Measurements from ENCODE around the gene PLA2G2D.

Gene PLA2G2D

DNA sequence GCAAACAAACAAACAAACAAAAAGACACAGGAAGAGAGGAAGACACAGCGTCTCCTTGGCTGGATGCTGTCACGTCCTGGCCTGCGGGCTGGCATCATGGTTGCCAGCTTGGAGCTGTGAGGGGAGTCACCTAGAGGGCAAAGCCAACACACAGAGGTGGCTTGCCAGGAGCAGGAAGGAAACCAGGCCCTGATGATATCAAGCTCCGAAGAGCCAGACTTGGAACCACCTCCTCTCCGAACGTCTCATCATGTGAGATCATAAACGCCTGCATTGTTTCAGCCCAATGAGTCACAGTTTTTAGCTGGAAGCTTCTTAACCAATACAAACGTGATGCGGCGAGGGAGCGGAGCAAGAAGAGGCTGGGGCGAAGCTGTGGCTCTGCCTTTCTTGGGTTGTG is 8.7 kb downstream of the PLA2G2D start:
- Histone ChIP-seq H3K79me1 (ENCODE audit: low read length) (no peaks in the 10 kb centered on the region), H2BK5ac (ENCODE audit: low read length) (no peak overlapping the region), H2BK15ac (replicated peaks; ENCODE audit: low read depth) (no peak overlapping the region), H3K4me1 (ENCODE audit: control insufficient read depth, low read depth, low read length) (no peaks in the 10 kb centered on the region), H4K5ac (ENCODE audit: low read length) (no peak overlapping the region), H3K18ac (ENCODE audit: low read length) (no peak overlapping the region), H3K9ac (ENCODE audit: low read length) (no peak overlapping the region), H3K36me3 (ENCODE audit: control insufficient read depth, insufficient read depth, low read length) (no peaks in the 10 kb centered on the region), H3K27me3 (ENCODE audit: insufficient read depth, low read length, poor library complexity) (no peaks in the 10 kb centered on the region), H3K4me2 (ENCODE audit: low read length) (no peak overlapping the region), H3K27ac (ENCODE audit: low read depth, low read length) (no peak overlapping the region), H3K56ac (ENCODE audit: low read length) (no peak overlapping the region), H3K79me2 (ENCODE audit: control insufficient read depth, insufficient read depth, low read length) (no peaks in the 10 kb centered on the region), H3K4me3 (ENCODE audit: low read length) (no peak overlapping the region), H3K23ac (ENCODE audit: low read length) (no peak overlapping the region), H4K8ac (ENCODE audit: low read depth, low read length) (no peak overlapping the region), H3K4ac (ENCODE audit: low read depth, low read length) (no peak overlapping the region), H2BK120ac (ENCODE audit: low read depth, low read length) (no peak overlapping the region), H2AK5ac (ENCODE audit: low read length) (no peak overlapping the region)
- WGBS (ENCODE audit: extremely low coverage, insufficient coverage, low lambda C conversion rate), result no CpG with 5 or more reads among the region's 12 CpGs
- DNase-seq, result peak; percentile 10

DNA sequence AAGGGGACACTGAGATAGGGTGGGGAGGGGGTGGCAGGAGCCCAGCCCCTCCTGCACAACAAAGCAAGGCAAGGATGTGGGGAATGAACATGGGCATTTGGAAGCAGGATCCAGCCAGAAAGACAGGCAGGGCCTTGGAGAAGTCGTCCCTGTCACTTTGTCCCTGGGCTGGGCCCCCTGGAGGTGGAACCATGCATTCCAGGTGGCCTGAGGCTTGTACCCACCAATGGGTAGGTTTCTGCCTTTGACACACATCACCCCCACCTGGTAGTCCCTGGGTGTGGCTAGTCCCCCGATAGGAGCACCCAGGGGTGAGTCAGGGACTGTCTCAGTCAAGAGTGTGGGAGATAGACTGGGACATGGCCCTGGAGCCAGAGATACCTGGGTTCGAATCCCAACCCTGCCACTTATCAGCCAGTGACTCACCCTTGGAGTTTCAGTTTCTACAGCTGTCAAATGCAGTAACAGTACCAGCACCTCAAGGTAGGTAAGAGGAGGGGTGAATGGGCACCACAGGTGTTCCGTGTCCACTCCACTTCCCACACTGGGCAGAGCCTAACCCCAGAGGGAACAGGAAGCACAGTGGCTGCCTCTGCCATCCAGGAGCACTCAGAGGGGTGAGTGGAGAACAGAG is 10.0 kb downstream of the PLA2G2D start:
- H3K4me1 ChIP-seq (ENCODE audit: control insufficient read depth, low read depth, low read length), result no peaks in the 10 kb centered on the region
- H4K5ac ChIP-seq (ENCODE audit: low read length), result no peak overlapping the region
- H3K4me3 ChIP-seq (ENCODE audit: low read length), result no peak overlapping the region
- H3K4me2 ChIP-seq (ENCODE audit: low read length), result no peak overlapping the region
- no peaks in the 10 kb centered on the region for H3K27me3 ChIP-seq (ENCODE audit: insufficient read depth, low read length, poor library complexity)
- H2BK15ac ChIP-seq (replicated peaks; ENCODE audit: low read depth), result no peak overlapping the region
- H3K79me1 ChIP-seq (ENCODE audit: low read length), result no peaks in the 10 kb centered on the region
- H3K4ac ChIP-seq (ENCODE audit: low read depth, low read length), result no peak overlapping the region
- H2BK120ac ChIP-seq (ENCODE audit: low read depth, low read length), result no peak overlapping the region
- H4K8ac ChIP-seq (ENCODE audit: low read depth, low read length), result no peak overlapping the region
- no peaks in the 10 kb centered on the region for H3K36me3 ChIP-seq (ENCODE audit: control insufficient read depth, insufficient read depth, low read length)
- H3K56ac ChIP-seq (ENCODE audit: low read length), result no peak overlapping the region
- H3K9ac ChIP-seq (ENCODE audit: low read length), result no peak overlapping the region
- no peak overlapping the region for H3K18ac ChIP-seq (ENCODE audit: low read length)
- H2AK5ac ChIP-seq (ENCODE audit: low read length), result no peak overlapping the region
- no peak overlapping the region for H3K23ac ChIP-seq (ENCODE audit: low read length)
- H3K27ac ChIP-seq (ENCODE audit: low read depth, low read length), result no peak overlapping the region
- no peaks in the 10 kb centered on the region for H3K79me2 ChIP-seq (ENCODE audit: control insufficient read depth, insufficient read depth, low read length)
- no peak for DNase-seq
- no peak overlapping the region for H2BK5ac ChIP-seq (ENCODE audit: low read length)
- no CpG with 5 or more reads among the region's 4 CpGs for WGBS (ENCODE audit: extremely low coverage, insufficient coverage, low lambda C conversion rate)

DNA sequence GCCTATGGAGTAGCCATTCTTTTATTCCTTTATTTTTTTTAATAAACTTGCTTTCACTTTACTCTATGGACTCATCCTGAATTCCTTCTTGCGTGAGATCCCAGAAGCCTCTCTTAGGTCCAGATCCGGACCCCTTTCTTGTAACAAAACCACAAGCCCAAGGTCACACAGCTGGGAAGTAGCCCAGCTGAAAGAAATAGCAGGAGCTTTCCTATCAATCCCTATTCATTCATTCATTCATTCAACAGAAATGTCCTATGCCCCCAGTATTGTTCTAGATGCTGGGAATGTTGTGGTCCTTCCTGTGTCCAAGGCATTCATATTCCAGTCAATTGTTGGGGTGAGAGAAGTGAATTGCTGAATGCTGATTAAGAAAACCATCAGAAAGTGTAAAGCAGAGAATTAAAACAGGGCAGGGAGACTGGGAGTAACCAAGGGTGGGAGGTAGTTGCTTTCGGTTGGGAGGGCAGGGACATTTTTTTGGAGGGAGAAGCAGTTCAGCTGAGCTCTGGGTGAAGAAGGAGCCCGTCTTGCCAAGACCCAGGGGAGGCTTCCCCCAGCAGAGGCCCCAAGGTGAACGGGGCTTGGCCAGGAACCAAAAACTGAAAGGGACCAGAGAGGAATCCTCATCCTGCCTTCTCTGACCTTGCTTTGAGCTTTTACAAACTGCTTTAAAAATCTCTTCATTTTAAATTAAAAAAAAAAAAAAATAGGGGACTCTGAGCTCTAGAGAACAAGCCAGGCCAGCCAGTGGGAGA is 10.8 kb downstream of the PLA2G2D start:
- Histone ChIP-seq H3K56ac (ENCODE audit: low read length) (no peak overlapping the region), H3K4me1 (ENCODE audit: control insufficient read depth, low read depth, low read length) (no peaks in the 10 kb centered on the region), H3K36me3 (ENCODE audit: control insufficient read depth, insufficient read depth, low read length) (no peaks in the 10 kb centered on the region), H3K18ac (ENCODE audit: low read length) (no peak overlapping the region), H3K79me2 (ENCODE audit: control insufficient read depth, insufficient read depth, low read length) (no peaks in the 10 kb centered on the region), H3K79me1 (ENCODE audit: low read length) (no peaks in the 10 kb centered on the region), H3K27ac (ENCODE audit: low read depth, low read length) (no peak overlapping the region), H3K4me3 (ENCODE audit: low read length) (no peak overlapping the region), H4K5ac (ENCODE audit: low read length) (no peak overlapping the region), H2BK15ac (replicated peaks; ENCODE audit: low read depth) (no peak overlapping the region), H3K9ac (ENCODE audit: low read length) (no peak overlapping the region), H3K23ac (ENCODE audit: low read length) (no peak overlapping the region), H3K4me2 (ENCODE audit: low read length) (no peak overlapping the region), H4K8ac (ENCODE audit: low read depth, low read length) (no peak overlapping the region), H3K4ac (ENCODE audit: low read depth, low read length) (no peak overlapping the region), H2AK5ac (ENCODE audit: low read length) (no peak overlapping the region), H3K27me3 (ENCODE audit: insufficient read depth, low read length, poor library complexity) (no peaks in the 10 kb centered on the region), H2BK5ac (ENCODE audit: low read length) (no peak overlapping the region), H2BK120ac (ENCODE audit: low read depth, low read length) (no peak overlapping the region)
- no peak for DNase-seq
- WGBS (ENCODE audit: extremely low coverage, insufficient coverage, low lambda C conversion rate), result no CpG with 5 or more reads among the region's 5 CpGs

DNA sequence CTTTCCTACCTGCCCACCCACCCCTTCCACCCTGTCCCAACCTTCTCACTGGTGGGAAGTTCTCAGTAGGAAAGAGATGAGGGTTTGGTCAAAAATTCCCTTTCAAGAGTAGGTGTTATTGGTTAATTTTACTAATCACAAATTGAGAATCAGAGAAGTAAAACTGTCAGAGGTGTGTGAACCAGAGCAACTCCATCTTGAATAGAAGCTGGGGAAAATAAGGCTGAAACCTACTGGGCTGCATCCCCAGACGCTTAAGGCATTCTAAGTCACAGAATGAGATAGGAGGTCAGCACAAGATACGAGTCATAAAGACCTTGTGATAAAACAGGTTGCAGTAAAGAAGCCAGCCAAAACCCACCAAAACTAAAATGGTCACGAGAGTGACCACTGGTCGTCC is 11.5 kb downstream of the PLA2G2D start:
- no peak overlapping the region for H3K4ac ChIP-seq (ENCODE audit: low read depth, low read length)
- no peak overlapping the region for H3K18ac ChIP-seq (ENCODE audit: low read length)
- no peaks in the 10 kb centered on the region for H3K79me1 ChIP-seq (ENCODE audit: low read length)
- no peak overlapping the region for H4K5ac ChIP-seq (ENCODE audit: low read length)
- no peak overlapping the region for H3K4me3 ChIP-seq (ENCODE audit: low read length)
- H2BK5ac ChIP-seq (ENCODE audit: low read length), result no peak overlapping the region
- peak; percentile 26 for DNase-seq
- H3K4me1 ChIP-seq (ENCODE audit: control insufficient read depth, low read depth, low read length), result no peaks in the 10 kb centered on the region
- no peak overlapping the region for H2BK15ac ChIP-seq (replicated peaks; ENCODE audit: low read depth)
- no peaks in the 10 kb centered on the region for H3K79me2 ChIP-seq (ENCODE audit: control insufficient read depth, insufficient read depth, low read length)
- no peaks in the 10 kb centered on the region for H3K36me3 ChIP-seq (ENCODE audit: control insufficient read depth, insufficient read depth, low read length)
- H3K27me3 ChIP-seq (ENCODE audit: insufficient read depth, low read length, poor library complexity), result no peaks in the 10 kb centered on the region
- no CpG with 5 or more reads among the region's 4 CpGs for WGBS (ENCODE audit: extremely low coverage, insufficient coverage, low lambda C conversion rate)
- no peak overlapping the region for H3K9ac ChIP-seq (ENCODE audit: low read length)
- H3K56ac ChIP-seq (ENCODE audit: low read length), result peak overlapping the region; percentile 25
- H3K23ac ChIP-seq (ENCODE audit: low read length), result no peak overlapping the region
- H3K27ac ChIP-seq (ENCODE audit: low read depth, low read length), result no peak overlapping the region
- no peak overlapping the region for H4K8ac ChIP-seq (ENCODE audit: low read depth, low read length)
- no peak overlapping the region for H2BK120ac ChIP-seq (ENCODE audit: low read depth, low read length)
- no peak overlapping the region for H2AK5ac ChIP-seq (ENCODE audit: low read length)
- H3K4me2 ChIP-seq (ENCODE audit: low read length), result no peak overlapping the region

DNA sequence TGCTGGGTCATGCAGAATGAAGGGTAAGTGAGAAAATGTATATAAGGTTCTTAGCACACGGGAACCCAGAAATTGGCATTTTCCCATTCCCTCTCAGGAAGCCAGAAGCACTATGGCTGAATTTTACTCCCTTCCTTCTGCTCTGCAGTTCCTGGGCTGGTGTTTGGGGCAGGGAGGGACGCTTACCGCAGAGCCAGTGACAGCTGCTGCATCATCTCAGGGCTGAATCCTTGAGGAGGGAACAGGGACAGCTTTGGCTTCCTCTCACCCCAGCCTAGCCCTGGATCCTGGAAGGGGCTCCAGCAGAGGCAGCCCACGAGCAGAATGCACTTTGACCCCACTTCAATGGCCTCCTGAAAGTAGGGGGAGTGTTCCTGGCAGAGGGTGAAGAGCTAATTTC is 12.0 kb downstream of the PLA2G2D start:
- H3K4me2 ChIP-seq (ENCODE audit: low read length), result no peak overlapping the region
- no peak overlapping the region for H3K9ac ChIP-seq (ENCODE audit: low read length)
- H2AK5ac ChIP-seq (ENCODE audit: low read length), result no peak overlapping the region
- no peaks in the 10 kb centered on the region for H3K79me1 ChIP-seq (ENCODE audit: low read length)
- no peaks in the 10 kb centered on the region for H3K36me3 ChIP-seq (ENCODE audit: control insufficient read depth, insufficient read depth, low read length)
- H3K4me1 ChIP-seq (ENCODE audit: control insufficient read depth, low read depth, low read length), result no peaks in the 10 kb centered on the region
- no peak overlapping the region for H3K4me3 ChIP-seq (ENCODE audit: low read length)
- no peak overlapping the region for H3K4ac ChIP-seq (ENCODE audit: low read depth, low read length)
- no peak overlapping the region for H2BK120ac ChIP-seq (ENCODE audit: low read depth, low read length)
- H2BK15ac ChIP-seq (replicated peaks; ENCODE audit: low read depth), result no peak overlapping the region
- H3K27ac ChIP-seq (ENCODE audit: low read depth, low read length), result no peak overlapping the region
- no peak for DNase-seq
- H3K18ac ChIP-seq (ENCODE audit: low read length), result no peak overlapping the region
- WGBS (ENCODE audit: extremely low coverage, insufficient coverage, low lambda C conversion rate), result no CpG with 5 or more reads among the region's 4 CpGs
- no peak overlapping the region for H4K8ac ChIP-seq (ENCODE audit: low read depth, low read length)
- H4K5ac ChIP-seq (ENCODE audit: low read length), result no peak overlapping the region
- H3K79me2 ChIP-seq (ENCODE audit: control insufficient read depth, insufficient read depth, low read length), result no peaks in the 10 kb centered on the region
- H2BK5ac ChIP-seq (ENCODE audit: low read length), result no peak overlapping the region
- no peaks in the 10 kb centered on the region for H3K27me3 ChIP-seq (ENCODE audit: insufficient read depth, low read length, poor library complexity)
- no peak overlapping the region for H3K23ac ChIP-seq (ENCODE audit: low read length)
- peak overlapping the region; percentile 25 for H3K56ac ChIP-seq (ENCODE audit: low read length)
